PFSK-1 (cell line): Measurements from ENCODE around the gene RND1.

Experiments used
- FOXP2 ChIP-seq: optimal IDR thresholded peaks from 2 replicates; pipeline ENCODE3; 2011; ENCODE audit warnings: borderline replicate concordance, control low read depth, inconsistent platforms; ENCODE audit not compliant: insufficient read depth; ENCODE audit errors: extremely low read length, extremely low read depth
- POLR2AphosphoS5 ChIP-seq: IDR thresholded peaks from 2 replicates; pipeline ENCODE4 v1.6.1; 2012; ENCODE audit warnings: low read depth, mild to moderate bottlenecking, control low read depth, low read length, moderate library complexity
- REST ChIP-seq, 2 experiments: IDR thresholded peaks; 2 replicates each; pipeline versions ENCODE4 v1.6.1 to v1.8.0; 2011 to 2012; ENCODE audit warnings: low read depth in 2 of 2, low read length in 2 of 2, control low read depth in 1 of 2, inconsistent platforms in 1 of 2, mild to moderate bottlenecking in 1 of 2, moderate library complexity in 1 of 2; ENCODE audit not compliant: insufficient read depth in 1 of 2
- SIN3A ChIP-seq: IDR thresholded peaks from 2 replicates; pipeline ENCODE4 v1.6.1; 2012; ENCODE audit warnings: mild to moderate bottlenecking, low read length, moderate library complexity, borderline replicate concordance; ENCODE audit not compliant: insufficient read depth
- TAF1 ChIP-seq: IDR thresholded peaks from 2 replicates; pipeline ENCODE4 v1.6.1; 2012; ENCODE audit warnings: low read length, control low read depth, borderline replicate concordance; ENCODE audit not compliant: insufficient read depth

The RND1 gene

GRCh38 chr12:48862760-48863159 lies 2.9 kb downstream of the RND1 start:
- TF ChIP-seq REST (IDR thresholded peaks at IDR 0.05; ENCODE audit: insufficient read depth in 1 of 2, low read depth in 2 of 2, low read length in 2 of 2) (no peak), FOXP2 (no peak), POLR2AphosphoS5 (no peak), SIN3A (no peak), TAF1 (no peak)

DNA sequence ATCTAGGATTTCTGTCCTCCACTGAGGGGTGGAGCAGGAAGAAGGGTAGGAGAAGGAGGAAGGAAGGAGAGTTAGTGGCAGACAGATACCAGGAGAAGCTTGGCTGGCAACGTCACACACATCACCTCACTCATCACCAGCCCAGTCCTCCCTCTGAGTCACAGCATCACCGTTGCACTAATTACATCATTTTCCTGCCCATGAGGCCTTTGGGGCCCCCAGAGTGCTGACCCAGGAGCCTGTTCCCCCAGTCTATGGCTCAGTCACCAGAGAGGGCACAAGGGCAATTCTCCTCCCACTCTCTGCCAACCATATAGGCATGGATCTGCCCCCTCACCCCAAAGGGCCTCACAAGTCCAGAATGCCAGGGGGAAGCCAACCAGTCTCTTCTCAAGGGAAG lies 4.6 kb downstream of the RND1 start:
- TF ChIP-seq SIN3A, result no peak
- no peak for TF ChIP-seq TAF1
- no peak for TF ChIP-seq POLR2AphosphoS5
- no peak for TF ChIP-seq REST (IDR thresholded peaks at IDR 0.05; ENCODE audit: insufficient read depth in 1 of 2, low read depth in 2 of 2, low read length in 2 of 2)
- no peak for TF ChIP-seq FOXP2

DNA sequence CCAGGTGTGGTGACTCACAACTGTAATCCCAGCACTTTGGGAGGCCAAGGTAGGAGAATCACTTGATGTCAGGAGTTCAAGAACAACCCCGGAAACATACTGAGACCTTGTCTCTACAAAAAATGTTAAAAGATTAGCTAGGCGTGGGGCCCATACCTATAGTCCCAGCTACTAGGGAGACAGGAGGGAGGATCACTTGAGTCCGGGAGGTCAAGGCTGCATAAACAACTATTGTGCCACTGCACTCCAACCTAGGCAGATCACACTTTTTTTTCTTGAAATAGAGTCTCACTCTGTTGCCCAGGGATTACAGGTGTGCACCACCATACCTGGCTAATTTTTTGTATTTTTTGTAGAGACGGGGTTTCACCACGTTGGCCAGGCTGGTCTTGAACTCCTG lies 6.1 kb downstream of the RND1 start:
- TF ChIP-seq FOXP2, result no peak
- no peak for TF ChIP-seq POLR2AphosphoS5
- TF ChIP-seq SIN3A, result no peak
- no peak for TF ChIP-seq REST (IDR thresholded peaks at IDR 0.05; ENCODE audit: insufficient read depth in 1 of 2, low read depth in 2 of 2, low read length in 2 of 2)
- TF ChIP-seq TAF1, result no peak

DNA sequence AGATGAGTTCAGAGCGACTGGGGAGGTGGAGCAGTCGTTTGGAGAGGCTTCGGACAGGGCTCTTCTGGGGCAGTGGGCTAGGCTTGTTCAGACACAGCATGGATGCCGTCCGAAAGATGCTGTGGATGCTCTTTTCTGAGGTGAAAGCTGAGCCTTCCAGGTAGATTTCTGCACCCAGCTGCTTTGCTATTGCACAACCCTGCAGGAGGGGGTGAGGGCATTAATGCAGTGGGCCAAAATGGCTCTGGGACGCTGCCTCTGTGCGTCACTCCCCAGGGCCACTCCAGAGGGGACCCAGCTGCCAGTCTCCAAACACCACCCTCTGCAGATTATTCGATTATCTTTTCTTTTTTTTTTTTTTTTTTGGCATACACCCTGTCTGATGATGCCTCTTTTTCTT lies 7.6 kb downstream of the RND1 start:
- no peak for TF ChIP-seq FOXP2
- TF ChIP-seq TAF1, result no peak
- TF ChIP-seq POLR2AphosphoS5, result no peak
- no peak for TF ChIP-seq REST (IDR thresholded peaks at IDR 0.05; ENCODE audit: insufficient read depth in 1 of 2, low read depth in 2 of 2, low read length in 2 of 2)
- no peak for TF ChIP-seq SIN3A
